NT2/D1 (cell line): Measurements from ENCODE around the gene PLS1.

Source experiments
- YY1 ChIP-seq: IDR thresholded peaks from 2 replicates; pipeline ENCODE4 v1.6.1; 2011; ENCODE audit not compliant: insufficient read length, insufficient read depth
- ZNF274 ChIP-seq: IDR thresholded peaks from 2 replicates; pipeline ENCODE4 v1.6.1; 2011; ENCODE audit warnings: mild to moderate bottlenecking, low read depth, low read length

DNA sequence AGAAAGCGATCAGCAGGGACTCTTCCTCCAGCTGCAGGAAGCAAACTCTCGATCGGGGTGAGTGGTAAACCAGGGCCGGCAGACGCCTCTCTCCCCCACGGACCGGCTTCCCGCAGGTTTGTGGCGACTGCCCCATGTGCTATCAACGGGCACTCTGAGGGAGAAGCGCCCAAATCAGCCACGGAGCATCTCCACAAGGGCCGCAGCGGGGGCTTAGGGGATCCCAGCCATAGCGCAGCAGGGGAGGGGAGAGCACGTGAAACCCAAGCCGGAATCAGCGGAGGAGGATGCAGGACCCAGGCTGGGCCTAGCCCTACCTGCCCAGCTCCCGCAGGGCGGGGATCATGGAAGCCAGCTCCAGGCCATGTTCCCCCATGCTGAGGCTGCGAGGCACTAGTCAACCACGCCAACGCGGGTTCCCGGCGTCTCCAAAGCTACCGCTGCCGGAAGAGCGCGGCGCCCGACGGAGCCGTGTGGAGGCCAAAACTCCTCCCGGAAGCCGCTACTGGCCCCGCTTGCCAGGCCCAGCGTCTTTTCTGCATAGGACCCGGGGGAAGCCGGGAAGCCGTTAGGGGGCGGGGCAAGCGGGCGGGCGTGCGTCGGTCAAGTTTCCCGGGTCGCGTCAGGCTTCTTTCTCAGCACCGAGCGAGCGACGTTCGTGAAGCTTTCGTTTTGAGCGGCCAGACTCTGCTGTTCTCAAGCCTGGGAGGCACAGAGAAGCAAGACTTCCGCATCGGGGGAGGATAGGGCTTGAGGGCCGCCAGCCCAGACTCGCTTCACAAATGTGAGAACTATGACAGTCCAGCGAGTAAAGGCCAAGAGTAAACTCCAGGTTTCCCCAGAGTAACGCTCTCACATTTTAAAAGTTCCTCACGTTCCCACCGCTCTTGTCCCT is 17.6 kb upstream of the PLS1 start, which contains the start of gene ATR:
- TF ChIP-seq ZNF274: no peak
- TF ChIP-seq YY1: no peak
